Right lobe of liver (tissue), 4 donors: ENCODE results near the gene MCIDAS.

ENCODE experiments used
- CTCF ChIP-seq, 4 donors: fragments of 200-600 bp in 3 of 4; fragments of 450-650 bp in 1 of 4; IDR thresholded peaks; one replicate each; pipeline versions ENCODE4 v1.5.1 to v1.8.0; 2016 to 2022; ENCODE audit warnings: antibody characterized with exemption in 4 of 4, mild to moderate bottlenecking in 2 of 4
- POLR2A ChIP-seq: fragments of 450-650 bp; IDR thresholded peaks from one replicate; pipeline ENCODE4 v1.6.1; 2017; ENCODE audit warnings: antibody characterized with exemption, mild to moderate bottlenecking
- donor health status: DM: no; HTN: no; CAD: no.
- donor health status: DM: no; HTN: no; CAD: no.
- donor health status: DM: no; HTN: yes; CAD: no.

DNA sequence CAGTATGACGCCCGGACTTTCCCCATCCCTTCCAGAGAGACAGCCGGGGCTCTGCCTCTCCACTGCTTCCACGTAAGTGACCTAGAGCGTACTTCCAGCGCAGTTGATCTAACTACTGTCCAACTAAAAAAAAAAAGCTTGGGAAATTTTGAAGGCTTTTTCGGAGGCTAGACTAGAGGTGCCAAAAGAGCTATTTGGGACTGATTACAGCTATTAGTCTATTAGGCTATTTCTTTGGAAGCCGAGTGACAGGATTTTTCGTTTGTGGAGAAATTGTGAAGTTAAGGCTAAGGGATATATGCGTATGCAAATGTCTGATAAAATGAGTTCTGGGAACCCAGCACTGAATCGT, 4.8 kb upstream of the MCIDAS start:
- TF ChIP-seq POLR2A: no peak
- TF ChIP-seq CTCF (IDR thresholded peaks at IDR 0.05): no peak
